Sigmoid colon (tissue), 7 donors: Measurements from ENCODE around the gene SIX1. TPM values are rescaled to one million over a fixed set of nuclear protein-coding genes. Genes with fewer than 3 reads are reported as not detected.
A peak's percentile ranks its signal among the peaks of the same experiment; 100 is the strongest.

ENCODE experiments used
- DNase-seq: peaks from one replicate; pipeline ENCODE4 v3.0.0-alpha.2; 2019
- H3K27ac ChIP-seq, 4 donors: fragments of 200-600 bp; sonication (generic); one replicate each; pipeline ENCODE4 v1.5.1; 2016 to 2019; ENCODE audit warnings: mild to moderate bottlenecking in 1 of 4
- H3K27me3 ChIP-seq, 3 donors: fragments of 200-600 bp; sonication (generic); one replicate each; pipeline ENCODE4 v1.5.1; 2019; ENCODE audit warnings: mild to moderate bottlenecking in 1 of 3
- H3K36me3 ChIP-seq, 4 donors: fragments of 200-600 bp; sonication (generic); one replicate each; pipeline ENCODE4 v1.5.1; 2016 to 2019
- H3K4me1 ChIP-seq, 4 donors: fragments of 200-600 bp; sonication (generic); one replicate each; pipeline ENCODE4 v1.5.1; 2017 to 2019
- H3K4me3 ChIP-seq, 4 donors: fragments of 200-600 bp; sonication (generic); one replicate each; pipeline ENCODE4 v1.5.1; 2017 to 2019; ENCODE audit warnings: mild to moderate bottlenecking in 2 of 4, moderate library complexity in 1 of 4
- H3K9me3 ChIP-seq, 4 donors: fragments of 200-600 bp in 3 of 4; sonication (generic) in 3 of 4; one replicate each; pipeline versions ENCODE4 v1.5.1 to v1.6.1; 2013 to 2019
- CTCF ChIP-seq, 4 experiments: fragments of 450-650 bp in 3 of 4; fragments of 200-600 bp in 1 of 4; IDR thresholded peaks; one replicate each; pipeline ENCODE4 v1.5.1; 2016 to 2019; ENCODE audit warnings: antibody characterized with exemption in 4 of 4, mild to moderate bottlenecking in 3 of 4, moderate library complexity in 2 of 4
- EP300 ChIP-seq, 4 donors: sonication (generic); formaldehyde crosslinking; IDR thresholded peaks; one replicate each; pipeline ENCODE4 v1.6.1; 2017; ENCODE audit warnings: antibody characterized with exemption in 4 of 4
- POLR2A ChIP-seq, 2 donors: fragments of 450-650 bp; IDR thresholded peaks; one replicate each; pipeline ENCODE4 v1.6.1; 2016; ENCODE audit warnings: antibody characterized with exemption in 2 of 2, mild to moderate bottlenecking in 2 of 2, moderate library complexity in 2 of 2
- POLR2AphosphoS5 ChIP-seq, 4 donors: sonication (generic); formaldehyde crosslinking; IDR thresholded peaks; one replicate each; pipeline ENCODE4 v1.6.1; 2017; ENCODE audit warnings: antibody characterized with exemption in 4 of 4
- WGBS, 2 donors: extraction: QIAGEN DNeasy Blood & Tissue Kit; methylation state at CpG; one replicate each; pipeline ENCODE4 v1.1.7; 2013; 5-methylcytosine and 5-hydroxymethylcytosine counted together
- intact Hi-C: fragments of 100-400 bp; cut with DNase I; formaldehyde crosslinking; loops from one replicate; pipeline ENCODE4 v1.15.1; 2023
- polyA plus RNA-seq, 3 donors: library from polyadenylated mRNA; stranded (reverse); fragments of 200-250 nt; gene quantifications; one replicate each; pipeline ENCODE4 v1.2.3, GENCODE V29; 2013
- total RNA-seq, 4 donors: library from RNA; depleted of rRNA; stranded (reverse); fragments of >200 nt; gene quantifications; one replicate each; pipeline ENCODE4 v1.1.0, GENCODE V29; 2016
- donor health status: healthy with polysubstance abuse.
- donor health status: Bipolar disorder and iron deficiency.
- donor health status: healthy.

The SIX1 gene
- total and polyA plus RNA-seq, 7 donors: 0.01 to 0.71 TPM; not detected in 5

GRCh38 chr14:60642270-60643140 lies 6.8 kb downstream of the SIX1 start:
- no peaks in the 10 kb centered on the region for H3K36me3 ChIP-seq
- 6 to 8% methylated on average over 66 of the region's 66 CpGs for WGBS, 2 donors
- DNase-seq: no peak
- intact Hi-C loops: no loop called here
- no peak overlapping the region for H3K27ac ChIP-seq
- H3K9me3 ChIP-seq: no peaks in the 10 kb centered on the region
- H3K4me3 ChIP-seq: peak overlapping the region in 1 of 4 donors; percentile 6
- peaks cover 80 to 100% (median 100%) of the 10 kb centered on the region in 3 donors for H3K27me3 ChIP-seq
- TF ChIP-seq EP300 (IDR thresholded peaks at IDR 0.05): no peak
- TF ChIP-seq CTCF (IDR thresholded peaks at IDR 0.05): no peak
- TF ChIP-seq POLR2A (IDR thresholded peaks at IDR 0.05): no peak
- TF ChIP-seq POLR2AphosphoS5 (IDR thresholded peaks at IDR 0.05): no peak
- H3K4me1 ChIP-seq: peaks cover 0 to 35% (median 34%) of the 10 kb centered on the region in 4 donors

- no peaks in the 10 kb centered on the region for H3K36me3 ChIP-seq
- H3K4me3 ChIP-seq: no peak overlapping the region
- WGBS, 2 donors: 15 to 29% methylated on average over 25 of the region's 25 CpGs
- peaks cover 0 to 32% (median 29%) of the 10 kb centered on the region in 4 donors for H3K4me1 ChIP-seq
- intact Hi-C loops: no loop called here
- TF ChIP-seq CTCF (IDR thresholded peaks at IDR 0.05) (no peak), EP300 (IDR thresholded peaks at IDR 0.05) (no peak), POLR2AphosphoS5 (IDR thresholded peaks at IDR 0.05) (no peak), POLR2A (IDR thresholded peaks at IDR 0.05) (no peak)
- no peaks in the 10 kb centered on the region for H3K9me3 ChIP-seq
- DNase-seq: no peak
- H3K27me3 ChIP-seq: peaks cover 78 to 100% (median 100%) of the 10 kb centered on the region in 3 donors
- no peak overlapping the region for H3K27ac ChIP-seq
Observed at GRCh38 chr14:60641742-60642269, 7.5 kb downstream of the SIX1 start.

GRCh38 chr14:60640859-60641741 lies 8.2 kb downstream of the SIX1 start:
- H3K36me3 ChIP-seq: no peaks in the 10 kb centered on the region
- peaks cover 71 to 100% (median 95%) of the 10 kb centered on the region in 3 donors for H3K27me3 ChIP-seq
- DNase-seq: no peak
- no peaks in the 10 kb centered on the region for H3K9me3 ChIP-seq
- no peak overlapping the region for H3K4me3 ChIP-seq
- TF ChIP-seq POLR2A (IDR thresholded peaks at IDR 0.05) (no peak), CTCF (IDR thresholded peaks at IDR 0.05) (no peak), EP300 (IDR thresholded peaks at IDR 0.05) (no peak), POLR2AphosphoS5 (IDR thresholded peaks at IDR 0.05) (no peak)
- intact Hi-C loops: no loop called here
- 14 to 32% methylated on average over 24 of the region's 24 CpGs for WGBS, 2 donors
- no peak overlapping the region for H3K27ac ChIP-seq
- peaks cover 0 to 32% (median 29%) of the 10 kb centered on the region in 4 donors for H3K4me1 ChIP-seq

- WGBS, 2 donors: 0 to 1% methylated on average over 1 of the region's 1 CpG
- Histone ChIP-seq H3K36me3 (no peaks in the 10 kb centered on the region), H3K27ac (no peak overlapping the region), H3K4me1 (peaks cover 0 to 32% (median 29%) of the 10 kb centered on the region in 4 donors), H3K9me3 (no peaks in the 10 kb centered on the region), H3K4me3 (no peak overlapping the region), H3K27me3 (peaks cover 60 to 94% (median 81%) of the 10 kb centered on the region in 3 donors)
- DNase-seq: no peak
- intact Hi-C loops: no loop called here
- TF ChIP-seq POLR2AphosphoS5 (IDR thresholded peaks at IDR 0.05) (no peak), CTCF (IDR thresholded peaks at IDR 0.05) (no peak), EP300 (IDR thresholded peaks at IDR 0.05) (no peak), POLR2A (IDR thresholded peaks at IDR 0.05) (no peak)
Observed at GRCh38 chr14:60639674-60640073, 9.6 kb downstream of the SIX1 start.
